ENCODE results near the gene SLC16A3.

SLC16A3 gene

DNA sequence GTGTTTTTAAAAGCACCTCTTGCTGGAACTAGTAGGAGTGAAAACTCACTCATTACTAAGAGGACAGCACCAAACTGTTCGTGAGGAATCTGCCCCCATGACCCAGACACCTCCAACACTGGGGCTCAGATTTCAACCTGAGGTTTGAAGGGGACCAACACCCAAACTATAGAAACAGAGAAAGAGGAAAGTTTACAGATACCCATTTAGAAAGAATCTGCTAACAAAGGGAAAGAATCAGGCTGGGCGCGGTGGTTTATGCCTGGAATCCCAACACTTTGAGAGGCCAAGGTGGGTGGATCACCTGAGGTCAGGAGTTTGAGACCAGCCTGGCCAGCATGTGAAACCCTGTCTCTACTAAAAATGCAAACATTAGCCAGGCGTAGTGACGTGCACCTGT, 48.1 kb downstream of the SLC16A3 start:
- Histone ChIP-seq H3K36me3 (ENCODE audit: control insufficient read depth in 2 of 2, insufficient read depth in 1 of 2, low read length in 2 of 2) (peaks cover 3 to 10% of the 10 kb centered on the region in 2 experiments; a peak in 2 of 3 replicates), H3K4me1 (ENCODE audit: control insufficient read depth, insufficient read depth, low read length) (peaks cover 3% of the 10 kb centered on the region; the same call in 1 of the 2 replicates), H3K27ac (ENCODE audit: extremely low read depth, low read depth, low read length) (no peak overlapping the region), H3K9me3 (ENCODE audit: control insufficient read depth, insufficient read depth, low read depth, low read length) (no peaks in the 10 kb centered on the region), H3K4me3 (ENCODE audit: low read depth, low read length) (no peak overlapping the region)
- ChIA-PET CTCF (no interaction called here), POLR2A (interaction anchor here (0.6 to 3.1 kb wide), 3 partner anchors 12 to 27 kb away, joined by 3 to 18 read pairs (median 4); no protein-coding TSS in a partner anchor)
- TF ChIP-seq ZNF561 (tag by site-specific recombination; IDR thresholded peaks at IDR 0.05; ENCODE audit: borderline replicate concordance) (no peak), ZNF175 (tag by site-specific recombination; IDR thresholded peaks at IDR 0.05) (no peak), ZBTB1 (tag by site-specific recombination; IDR thresholded peaks at IDR 0.05) (no peak), ZSCAN16 (tag by site-specific recombination; IDR thresholded peaks at IDR 0.05) (no peak), ZNF521 (tag by site-specific recombination; IDR thresholded peaks at IDR 0.05) (no peak)
- TF ChIP-seq, protein P1, sequence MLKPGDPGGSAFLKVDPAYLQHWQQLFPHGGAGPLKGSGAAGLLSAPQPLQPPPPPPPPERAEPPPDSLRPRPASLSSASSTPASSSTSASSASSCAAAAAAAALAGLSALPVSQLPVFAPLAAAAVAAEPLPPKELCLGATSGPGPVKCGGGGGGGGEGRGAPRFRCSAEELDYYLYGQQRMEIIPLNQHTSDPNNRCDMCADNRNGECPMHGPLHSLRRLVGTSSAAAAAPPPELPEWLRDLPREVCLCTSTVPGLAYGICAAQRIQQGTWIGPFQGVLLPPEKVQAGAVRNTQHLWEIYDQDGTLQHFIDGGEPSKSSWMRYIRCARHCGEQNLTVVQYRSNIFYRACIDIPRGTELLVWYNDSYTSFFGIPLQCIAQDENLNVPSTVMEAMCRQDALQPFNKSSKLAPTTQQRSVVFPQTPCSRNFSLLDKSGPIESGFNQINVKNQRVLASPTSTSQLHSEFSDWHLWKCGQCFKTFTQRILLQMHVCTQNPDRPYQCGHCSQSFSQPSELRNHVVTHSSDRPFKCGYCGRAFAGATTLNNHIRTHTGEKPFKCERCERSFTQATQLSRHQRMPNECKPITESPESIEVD (tag by site-specific recombination; IDR thresholded peaks at IDR 0.05) = no peak

DNA sequence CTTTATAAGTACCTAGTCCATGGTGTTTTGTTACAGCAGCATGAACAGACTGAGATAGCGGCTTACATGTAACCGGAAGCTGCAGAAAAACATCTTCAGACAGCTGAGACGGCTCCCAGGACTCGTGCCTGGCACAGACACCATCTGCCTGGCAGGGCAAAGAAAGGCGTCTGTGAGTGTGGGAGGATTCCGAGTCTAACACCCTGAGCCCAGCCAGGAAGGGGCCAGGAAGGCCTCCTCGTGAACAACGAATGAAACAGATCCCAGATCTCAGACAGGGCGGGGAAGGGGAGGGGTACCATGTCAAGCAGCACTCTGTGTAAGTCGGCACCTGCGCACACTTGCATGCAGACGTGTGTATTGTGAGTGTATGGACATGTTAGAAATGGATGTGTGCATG, 49.0 kb downstream of the SLC16A3 start:
- CTCF ChIA-PET = interaction anchor here (0.7 kb wide), 1 partner anchor 41 kb away, joined by 3 read pairs; no protein-coding TSS in a partner anchor
- Histone ChIP-seq H3K36me3 (ENCODE audit: control insufficient read depth in 2 of 2, insufficient read depth in 1 of 2, low read length in 2 of 2) (peaks cover 0 to 4% of the 10 kb centered on the region in 2 experiments; a peak in 1 of 3 replicates), H3K27ac (ENCODE audit: extremely low read depth, low read depth, low read length) (no peak overlapping the region), H3K4me1 (ENCODE audit: control insufficient read depth, insufficient read depth, low read length) (peaks cover 3% of the 10 kb centered on the region; the same call in 1 of the 2 replicates), H3K4me3 (ENCODE audit: low read depth, low read length) (no peak overlapping the region), H3K9me3 (ENCODE audit: control insufficient read depth, insufficient read depth, low read depth, low read length) (no peaks in the 10 kb centered on the region)
- POLR2A ChIA-PET = no interaction called here
- no peak for TF ChIP-seq MEIS1 (CRISPR knock-in tag; IDR thresholded peaks at IDR 0.05; ENCODE audit: borderline replicate concordance)
- no peak for TF ChIP-seq ZFHX2 (tag by site-specific recombination; conservative IDR thresholded peaks at IDR 0.05)
- TF ChIP-seq ZNF501 (tag by site-specific recombination; IDR thresholded peaks at IDR 0.05) = no peak
- no peak for TF ChIP-seq ZNF521 (tag by site-specific recombination; IDR thresholded peaks at IDR 0.05)
- no peak for TF ChIP-seq KLF10 (tag by site-specific recombination; IDR thresholded peaks at IDR 0.05)
- no peak for TF ChIP-seq ZFP69B (tag by site-specific recombination; IDR thresholded peaks at IDR 0.05)
- TF ChIP-seq ZNF791 (tag by site-specific recombination; IDR thresholded peaks at IDR 0.05) = no peak
- no peak for TF ChIP-seq ZNF211 (tag by site-specific recombination; IDR thresholded peaks at IDR 0.05; ENCODE audit: low read depth)
- no peak for TF ChIP-seq REPIN1 (tag by site-specific recombination; IDR thresholded peaks at IDR 0.05; ENCODE audit: low read depth)
- TF ChIP-seq, protein P2, sequence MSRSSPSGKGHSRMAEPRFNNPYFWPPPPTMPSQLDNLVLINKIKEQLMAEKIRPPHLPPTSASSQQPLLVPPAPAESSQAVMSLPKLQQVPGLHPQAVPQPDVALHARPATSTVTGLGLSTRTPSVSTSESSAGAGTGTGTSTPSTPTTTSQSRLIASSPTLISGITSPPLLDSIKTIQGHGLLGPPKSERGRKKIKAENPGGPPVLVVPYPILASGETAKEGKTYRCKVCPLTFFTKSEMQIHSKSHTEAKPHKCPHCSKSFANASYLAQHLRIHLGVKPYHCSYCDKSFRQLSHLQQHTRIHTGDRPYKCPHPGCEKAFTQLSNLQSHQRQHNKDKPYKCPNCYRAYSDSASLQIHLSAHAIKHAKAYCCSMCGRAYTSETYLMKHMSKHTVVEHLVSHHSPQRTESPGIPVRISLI (tag by site-specific recombination; IDR thresholded peaks at IDR 0.05) = no peak
- no peak for TF ChIP-seq ZNF660 (tag by site-specific recombination; IDR thresholded peaks at IDR 0.05)
- no peak for TF ChIP-seq ZNF146 (tag by site-specific recombination; IDR thresholded peaks at IDR 0.05)

DNA sequence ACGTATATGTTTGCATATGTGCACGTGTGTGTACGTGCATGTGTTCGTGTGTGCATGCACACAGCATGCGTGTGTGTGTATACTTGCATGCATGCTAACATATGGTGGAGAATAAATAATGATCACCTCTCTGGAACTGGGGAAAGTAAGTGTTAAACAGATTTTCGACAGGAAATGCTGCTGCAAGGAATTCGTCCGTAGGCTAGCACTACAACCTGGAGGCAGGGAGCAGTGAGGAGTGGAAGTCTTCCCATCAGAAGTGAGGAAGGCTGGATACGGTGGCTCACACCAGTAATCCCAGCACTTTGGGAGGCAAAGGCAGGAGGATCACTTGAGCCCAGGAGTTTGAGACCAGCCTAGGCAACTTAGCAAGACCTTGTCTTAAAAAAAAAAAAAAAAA, 49.5 kb downstream of the SLC16A3 start:
- peaks cover 6% of the 10 kb centered on the region for H3K4me1 ChIP-seq (ENCODE audit: control insufficient read depth, insufficient read depth, low read length)
- ChIA-PET POLR2A (no interaction called here), CTCF (no interaction called here)
- TF ChIP-seq ZNF792 (tag by site-specific recombination; IDR thresholded peaks at IDR 0.05) (no peak), ZBTB21 (tag by site-specific recombination; IDR thresholded peaks at IDR 0.05) (no peak), ZFP41 (tag by site-specific recombination; IDR thresholded peaks at IDR 0.05; ENCODE audit: borderline replicate concordance) (no peak), ZNF777 (tag by site-specific recombination; IDR thresholded peaks at IDR 0.05; ENCODE audit: borderline replicate concordance) (no peak), ZNF707 (tag by site-specific recombination; IDR thresholded peaks at IDR 0.05) (no peak), GLIS1 (tag by site-specific recombination; IDR thresholded peaks at IDR 0.05) (no peak), TCF7L2 (IDR thresholded peaks at IDR 0.05; ENCODE audit: borderline replicate concordance, low read depth, low read length) (no peak)
- TF ChIP-seq, protein P3, sequence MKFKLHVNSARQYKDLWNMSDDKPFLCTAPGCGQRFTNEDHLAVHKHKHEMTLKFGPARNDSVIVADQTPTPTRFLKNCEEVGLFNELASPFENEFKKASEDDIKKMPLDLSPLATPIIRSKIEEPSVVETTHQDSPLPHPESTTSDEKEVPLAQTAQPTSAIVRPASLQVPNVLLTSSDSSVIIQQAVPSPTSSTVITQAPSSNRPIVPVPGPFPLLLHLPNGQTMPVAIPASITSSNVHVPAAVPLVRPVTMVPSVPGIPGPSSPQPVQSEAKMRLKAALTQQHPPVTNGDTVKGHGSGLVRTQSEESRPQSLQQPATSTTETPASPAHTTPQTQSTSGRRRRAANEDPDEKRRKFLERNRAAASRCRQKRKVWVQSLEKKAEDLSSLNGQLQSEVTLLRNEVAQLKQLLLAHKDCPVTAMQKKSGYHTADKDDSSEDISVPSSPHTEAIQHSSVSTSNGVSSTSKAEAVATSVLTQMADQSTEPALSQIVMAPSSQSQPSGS (tag by site-specific recombination; IDR thresholded peaks at IDR 0.05; ENCODE audit: low read depth) = no peak
- TF ChIP-seq, protein P4, sequence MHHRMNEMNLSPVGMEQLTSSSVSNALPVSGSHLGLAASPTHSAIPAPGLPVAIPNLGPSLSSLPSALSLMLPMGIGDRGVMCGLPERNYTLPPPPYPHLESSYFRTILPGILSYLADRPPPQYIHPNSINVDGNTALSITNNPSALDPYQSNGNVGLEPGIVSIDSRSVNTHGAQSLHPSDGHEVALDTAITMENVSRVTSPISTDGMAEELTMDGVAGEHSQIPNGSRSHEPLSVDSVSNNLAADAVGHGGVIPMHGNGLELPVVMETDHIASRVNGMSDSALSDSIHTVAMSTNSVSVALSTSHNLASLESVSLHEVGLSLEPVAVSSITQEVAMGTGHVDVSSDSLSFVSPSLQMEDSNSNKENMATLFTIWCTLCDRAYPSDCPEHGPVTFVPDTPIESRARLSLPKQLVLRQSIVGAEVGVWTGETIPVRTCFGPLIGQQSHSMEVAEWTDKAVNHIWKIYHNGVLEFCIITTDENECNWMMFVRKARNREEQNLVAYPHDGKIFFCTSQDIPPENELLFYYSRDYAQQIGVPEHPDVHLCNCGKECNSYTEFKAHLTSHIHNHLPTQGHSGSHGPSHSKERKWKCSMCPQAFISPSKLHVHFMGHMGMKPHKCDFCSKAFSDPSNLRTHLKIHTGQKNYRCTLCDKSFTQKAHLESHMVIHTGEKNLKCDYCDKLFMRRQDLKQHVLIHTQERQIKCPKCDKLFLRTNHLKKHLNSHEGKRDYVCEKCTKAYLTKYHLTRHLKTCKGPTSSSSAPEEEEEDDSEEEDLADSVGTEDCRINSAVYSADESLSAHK (tag by site-specific recombination; IDR thresholded peaks at IDR 0.05) = no peak

More for the DNA sequence above, 49.5 kb downstream of the SLC16A3 start:
- no peak overlapping the region for H3K27ac ChIP-seq (ENCODE audit: extremely low read depth, low read depth, low read length)
- peaks cover 0 to 4% of the 10 kb centered on the region in 2 experiments; a peak in 1 of 3 replicates for H3K36me3 ChIP-seq (ENCODE audit: control insufficient read depth in 2 of 2, insufficient read depth in 1 of 2, low read length in 2 of 2)
- H3K4me3 ChIP-seq (ENCODE audit: low read depth, low read length) = no peak overlapping the region
- no peaks in the 10 kb centered on the region for H3K9me3 ChIP-seq (ENCODE audit: control insufficient read depth, insufficient read depth, low read depth, low read length)

All from HEK293 (cell line).